ENCODE measurements around the gene LTB4R2. TPM values are rescaled to one million over a fixed set of nuclear protein-coding genes. Genes with fewer than 3 reads are reported as not detected.
A peak's percentile ranks its signal among the peaks of the same experiment; 100 is the strongest.

LTB4R2 gene
- total and polyA plus RNA-seq, 3 experiments from 2014 or later = 2.6 to 8.7 (median 8.3) TPM

GRCh38 chr14:24304019-24304387 is 5.9 kb upstream of the LTB4R2 start:
- Histone ChIP-seq H3K4me3 (ENCODE audit: low read length) (no peak overlapping the region), H3K36me3 (ENCODE audit: insufficient read depth, low read length) (peaks cover 56% of the 10 kb centered on the region), H3K4me1 (ENCODE audit: insufficient read depth, low read length) (peaks cover 31% of the 10 kb centered on the region), H3K27ac (ENCODE audit: low read depth, low read length) (no peak overlapping the region), H3K27me3 (ENCODE audit: insufficient read depth, low read length, poor library complexity, severe bottlenecking) (no peaks in the 10 kb centered on the region), H3K9me3 (ENCODE audit: low read length) (no peaks in the 10 kb centered on the region)
- Mint-ChIP-seq H3K4me3 (peak overlapping the region in 1 of 7 donors; percentile 60), H3K9me3 (no peaks in the 10 kb centered on the region), H3K4me1 (peaks cover 33 to 49% (median 43%) of the 10 kb centered on the region in 3 donors), H3K27me3 (no peaks in the 10 kb centered on the region), H3K27ac (peak overlapping the region in 2 of 8 donors; percentile 79 to 87), H3K36me3 (peaks cover 5 to 82% (median 27%) of the 10 kb centered on the region in 3 donors)
- CTCF ChIA-PET = interaction anchor here (0.5 to 17.7 kb wide), 3 partner anchors 24 to 106 kb away, joined by 3 to 265 read pairs (median 151); partner anchors contain the start of genes ADCY4 and TINF2
- POLR2A ChIA-PET = interaction anchor here (1.2 kb wide), 1 partner anchor 126 kb away, joined by 3 read pairs; the partner anchor contains the start of gene KHNYN
- no peak for DNase-seq

GRCh38 chr14:24307156-24307574 is 2.8 kb upstream of the LTB4R2 start:
- H3K36me3 Mint-ChIP-seq = peaks cover 5 to 62% (median 24%) of the 10 kb centered on the region in 3 donors
- Histone ChIP-seq H3K9me3 (ENCODE audit: low read length) (no peaks in the 10 kb centered on the region), H3K27me3 (ENCODE audit: insufficient read depth, low read length, poor library complexity, severe bottlenecking) (no peaks in the 10 kb centered on the region), H3K27ac (ENCODE audit: low read depth, low read length) (no peak overlapping the region), H3K4me3 (ENCODE audit: low read length) (no peak overlapping the region), H3K36me3 (ENCODE audit: insufficient read depth, low read length) (peaks cover 47% of the 10 kb centered on the region), H3K4me1 (ENCODE audit: insufficient read depth, low read length) (peaks cover 34% of the 10 kb centered on the region)
- no peak for DNase-seq
- H3K27ac Mint-ChIP-seq = peak overlapping the region in 6 of 8 donors; percentile 27 to 93 (median 82)
- H3K9me3 Mint-ChIP-seq = no peaks in the 10 kb centered on the region
- ChIA-PET CTCF (interaction anchor here (1.2 to 17.7 kb wide), 16 partner anchors 7 to 249 kb away, joined by 3 to 265 read pairs (median 11); partner anchors contain the start of genes ADCY4, CBLN3, CHMP4A and DCAF11), POLR2A (interaction anchor here (1.1 kb wide), 1 partner anchor 22 kb away, joined by 3 read pairs; no protein-coding TSS in a partner anchor)
- peak overlapping the region in 1 of 7 donors; percentile 74 for H3K4me3 Mint-ChIP-seq
- no peaks in the 10 kb centered on the region for H3K27me3 Mint-ChIP-seq
- H3K4me1 Mint-ChIP-seq = peaks cover 32 to 44% (median 36%) of the 10 kb centered on the region in 3 donors

GRCh38 chr14:24307575-24308341 is 2.2 kb upstream of the LTB4R2 start, which contains the start of gene CIDEB:
Gene CIDEB (minus strand): TSS chr14:24307977. CDS start chr14:24307858, 119 bp downstream.
- peak within 1 kb of the TSS in 4 of 7 donors; percentile 22 to 74 (median 29) for H3K4me3 Mint-ChIP-seq
- no peaks in the 10 kb centered on the region for H3K9me3 Mint-ChIP-seq
- H3K9me3 ChIP-seq (ENCODE audit: low read length) = no peaks in the 10 kb centered on the region
- no peaks in the 10 kb centered on the region for H3K27me3 ChIP-seq (ENCODE audit: insufficient read depth, low read length, poor library complexity, severe bottlenecking)
- DNase-seq = peak; percentile 38 to 71 (median 45)
- peaks cover 3 to 56% (median 22%) of the 10 kb centered on the region in 3 donors for H3K36me3 Mint-ChIP-seq
- peaks cover 38 to 47% (median 40%) of the 10 kb centered on the region in 3 donors for H3K4me1 Mint-ChIP-seq
- peaks cover 41% of the 10 kb centered on the region for H3K36me3 ChIP-seq (ENCODE audit: insufficient read depth, low read length)
- no peaks in the 10 kb centered on the region for H3K27me3 Mint-ChIP-seq
- CTCF ChIA-PET = interaction anchor here (0.7 to 17.7 kb wide), 29 partner anchors 8 to 250 kb away, joined by 3 to 265 read pairs (median 4); partner anchors contain the start of genes ADCY4, CBLN3, CHMP4A and DCAF11
- POLR2A ChIA-PET = interaction anchor here (1.1 to 1.4 kb wide), 4 partner anchors 22 to 122 kb away, joined by 3 to 6 read pairs (median 4); partner anchors contain the start of genes CBLN3, KHNYN, MDP1 and TINF2
- peaks cover 40% of the 10 kb centered on the region for H3K4me1 ChIP-seq (ENCODE audit: insufficient read depth, low read length)
- H3K4me3 ChIP-seq (ENCODE audit: low read length) = no peak within 1 kb of the TSS
- H3K27ac ChIP-seq (ENCODE audit: low read depth, low read length) = no peak within 1 kb of the TSS
- peak within 1 kb of the TSS; percentile 6 to 96 (median 91) for H3K27ac Mint-ChIP-seq

DNA sequence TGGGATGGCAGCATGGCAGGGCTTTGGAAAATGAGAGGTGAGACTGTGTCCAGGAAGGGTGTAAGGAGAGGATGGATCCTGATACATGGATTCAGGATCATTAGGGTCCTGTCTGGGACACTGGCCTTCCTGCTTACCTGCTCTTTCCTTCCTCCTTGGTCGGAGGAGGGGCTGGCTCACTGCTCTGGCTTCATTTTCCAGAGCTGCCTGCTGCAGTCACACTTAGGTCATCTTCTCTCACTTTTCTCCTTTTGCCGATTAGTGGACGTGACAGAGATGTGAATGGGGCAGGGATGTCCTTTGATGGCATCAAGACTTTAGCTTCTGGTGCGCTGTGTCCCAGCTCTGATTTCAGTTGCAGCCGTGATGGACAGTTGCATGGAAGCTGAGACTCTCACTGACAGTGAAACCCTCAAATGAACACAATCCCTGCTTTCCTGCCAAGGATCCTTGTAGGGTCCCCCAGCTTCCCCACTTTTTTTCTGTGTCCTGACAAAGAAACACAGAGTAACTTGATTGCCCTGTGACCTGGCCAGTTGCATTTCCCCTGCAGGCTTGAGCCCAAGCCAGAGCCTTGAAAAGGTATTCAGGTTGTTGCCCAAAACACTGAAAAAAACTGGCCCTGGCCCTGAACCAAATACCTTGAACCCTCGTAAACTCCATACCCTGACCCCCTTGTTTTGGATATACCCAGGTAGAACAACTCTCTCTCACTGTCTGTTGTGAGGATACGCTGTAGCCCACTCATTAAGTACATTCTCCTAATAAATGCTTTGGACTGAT is 1.4 kb upstream of the LTB4R2 start:
- Histone ChIP-seq H3K4me1 (ENCODE audit: insufficient read depth, low read length) (peaks cover 48% of the 10 kb centered on the region), H3K27me3 (ENCODE audit: insufficient read depth, low read length, poor library complexity, severe bottlenecking) (no peaks in the 10 kb centered on the region), H3K4me3 (ENCODE audit: low read length) (no peak overlapping the region), H3K36me3 (ENCODE audit: insufficient read depth, low read length) (peaks cover 33% of the 10 kb centered on the region), H3K27ac (ENCODE audit: low read depth, low read length) (no peak overlapping the region), H3K9me3 (ENCODE audit: low read length) (no peaks in the 10 kb centered on the region)
- POLR2A ChIA-PET = interaction anchor here (1.1 to 1.4 kb wide), 3 partner anchors 66 to 121 kb away, joined by 4 to 6 read pairs (median 5); partner anchors contain the start of genes CBLN3, KHNYN, MDP1 and TINF2
- H3K27ac Mint-ChIP-seq = peak overlapping the region; percentile 84 to 96 (median 91)
- no peaks in the 10 kb centered on the region for H3K9me3 Mint-ChIP-seq
- peaks cover 46 to 54% (median 47%) of the 10 kb centered on the region in 3 donors for H3K4me1 Mint-ChIP-seq
- CTCF ChIA-PET = interaction anchor here (0.6 to 17.7 kb wide), 30 partner anchors 8 to 194 kb away, joined by 3 to 265 read pairs (median 4); partner anchors contain the start of genes ADCY4, CBLN3, CHMP4A and DCAF11
- DNase-seq = no peak
- peaks cover 0 to 2% of the 10 kb centered on the region in 2 donors for H3K27me3 Mint-ChIP-seq
- H3K4me3 Mint-ChIP-seq = peak overlapping the region in 4 of 7 donors; percentile 25 to 48 (median 29)
- peaks cover 0 to 49% (median 22%) of the 10 kb centered on the region in 3 donors for H3K36me3 Mint-ChIP-seq

GRCh38 chr14:24310265-24310645 is 315 bp downstream of the LTB4R2 start:
- ChIA-PET CTCF (interaction anchor here (0.9 to 17.7 kb wide), 13 partner anchors 10 to 126 kb away, joined by 3 to 265 read pairs (median 12); partner anchors contain the start of genes ADCY4, CBLN3, DHRS1 and KHNYN), POLR2A (interaction anchor here (1.5 to 3.5 kb wide), 7 partner anchors 11 to 120 kb away, joined by 3 to 26 read pairs (median 9); partner anchors contain the start of genes CBLN3, DHRS1, KHNYN and NOP9)
- Histone ChIP-seq H3K9me3 (ENCODE audit: low read length) (no peaks in the 10 kb centered on the region), H3K36me3 (ENCODE audit: insufficient read depth, low read length) (peaks cover 16% of the 10 kb centered on the region), H3K27me3 (ENCODE audit: insufficient read depth, low read length, poor library complexity, severe bottlenecking) (no peaks in the 10 kb centered on the region), H3K27ac (ENCODE audit: low read depth, low read length) (peak overlapping the region; percentile 69), H3K4me1 (ENCODE audit: insufficient read depth, low read length) (peaks cover 65% of the 10 kb centered on the region), H3K4me3 (ENCODE audit: low read length) (peak overlapping the region; percentile 58)
- H3K4me1 Mint-ChIP-seq = peaks cover 63 to 71% (median 64%) of the 10 kb centered on the region in 3 donors
- H3K36me3 Mint-ChIP-seq = peaks cover 0 to 31% (median 11%) of the 10 kb centered on the region in 3 donors
- no peaks in the 10 kb centered on the region for H3K9me3 Mint-ChIP-seq
- H3K27ac Mint-ChIP-seq = peak overlapping the region; percentile 89 to 98 (median 96)
- DNase-seq = no peak
- H3K4me3 Mint-ChIP-seq = peak overlapping the region; percentile 79 to 87 (median 83)
- H3K27me3 Mint-ChIP-seq = peaks cover 0 to 2% of the 10 kb centered on the region in 2 donors

DNA sequence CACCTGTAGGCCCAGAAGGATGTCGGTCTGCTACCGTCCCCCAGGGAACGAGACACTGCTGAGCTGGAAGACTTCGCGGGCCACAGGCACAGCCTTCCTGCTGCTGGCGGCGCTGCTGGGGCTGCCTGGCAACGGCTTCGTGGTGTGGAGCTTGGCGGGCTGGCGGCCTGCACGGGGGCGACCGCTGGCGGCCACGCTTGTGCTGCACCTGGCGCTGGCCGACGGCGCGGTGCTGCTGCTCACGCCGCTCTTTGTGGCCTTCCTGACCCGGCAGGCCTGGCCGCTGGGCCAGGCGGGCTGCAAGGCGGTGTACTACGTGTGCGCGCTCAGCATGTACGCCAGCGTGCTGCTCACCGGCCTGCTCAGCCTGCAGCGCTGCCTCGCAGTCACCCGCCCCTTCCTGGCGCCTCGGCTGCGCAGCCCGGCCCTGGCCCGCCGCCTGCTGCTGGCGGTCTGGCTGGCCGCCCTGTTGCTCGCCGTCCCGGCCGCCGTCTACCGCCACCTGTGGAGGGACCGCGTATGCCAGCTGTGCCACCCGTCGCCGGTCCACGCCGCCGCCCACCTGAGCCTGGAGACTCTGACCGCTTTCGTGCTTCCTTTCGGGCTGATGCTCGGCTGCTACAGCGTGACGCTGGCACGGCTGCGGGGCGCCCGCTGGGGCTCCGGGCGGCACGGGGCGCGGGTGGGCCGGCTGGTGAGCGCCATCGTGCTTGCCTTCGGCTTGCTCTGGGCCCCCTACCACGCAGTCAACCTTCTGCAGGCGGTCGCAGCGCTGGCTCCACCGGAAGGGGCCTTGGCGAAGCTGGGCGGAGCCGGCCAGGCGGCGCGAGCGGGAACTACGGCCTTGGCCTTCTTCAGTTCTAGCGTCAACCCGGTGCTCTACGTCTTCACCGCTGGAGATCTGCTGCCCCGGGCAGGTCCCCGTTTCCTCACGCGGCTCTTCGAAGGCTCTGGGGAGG is 985 bp downstream of the LTB4R2 start, which contains the start of gene LTB4R:
LTB4R (plus strand) TSS at position 857 of the 959 bp plus-strand sequence. CDS start 4,150 bp downstream, outside the sequence.
- H3K4me3 ChIP-seq (ENCODE audit: low read length) = peak within 1 kb of the TSS; percentile 58
- H3K4me1 ChIP-seq (ENCODE audit: insufficient read depth, low read length) = peaks cover 66% of the 10 kb centered on the region
- H3K4me3 Mint-ChIP-seq = peak within 1 kb of the TSS; percentile 79 to 89 (median 86)
- CTCF ChIA-PET = interaction anchor here (0.9 to 17.7 kb wide), 16 partner anchors 8 to 126 kb away, joined by 3 to 265 read pairs (median 5); partner anchors contain the start of genes ADCY4, CBLN3, DHRS1 and KHNYN
- peaks cover 68 to 77% (median 71%) of the 10 kb centered on the region in 3 donors for H3K4me1 Mint-ChIP-seq
- POLR2A ChIA-PET = interaction anchor here (0.6 to 3.5 kb wide), 10 partner anchors 9 to 196 kb away, joined by 3 to 26 read pairs (median 8); partner anchors contain the start of genes CBLN3, DCAF11, DHRS1 and KHNYN
- H3K27ac ChIP-seq (ENCODE audit: low read depth, low read length) = peak within 1 kb of the TSS; percentile 69
- H3K36me3 ChIP-seq (ENCODE audit: insufficient read depth, low read length) = peaks cover 10% of the 10 kb centered on the region
- no peaks in the 10 kb centered on the region for H3K27me3 ChIP-seq (ENCODE audit: insufficient read depth, low read length, poor library complexity, severe bottlenecking)
- peaks cover 0 to 25% (median 10%) of the 10 kb centered on the region in 3 donors for H3K36me3 Mint-ChIP-seq
- peak within 1 kb of the TSS; percentile 89 to 99 (median 96) for H3K27ac Mint-ChIP-seq
- no peaks in the 10 kb centered on the region for H3K9me3 Mint-ChIP-seq
- H3K9me3 ChIP-seq (ENCODE audit: low read length) = no peaks in the 10 kb centered on the region
- DNase-seq = peak; percentile 56 to 82 (median 74)
- H3K27me3 Mint-ChIP-seq = peaks cover 0 to 2% of the 10 kb centered on the region in 2 donors
